Stimulated activated CD8-positive, alpha-beta memory T cell treated with anti-CD3 and anti-CD28 coated beads, Interleukin-2, amount 100 ng/mL, for 1 hour (primary cell): ENCODE results near the gene IRX1.

Source experiments
- DNase-seq, 2 donors: peaks; one replicate each; pipeline ENCODE4 v3.0.0-alpha.2; 2020; ENCODE audit warnings: low read depth in 2 of 2

IRX1 gene

DNA sequence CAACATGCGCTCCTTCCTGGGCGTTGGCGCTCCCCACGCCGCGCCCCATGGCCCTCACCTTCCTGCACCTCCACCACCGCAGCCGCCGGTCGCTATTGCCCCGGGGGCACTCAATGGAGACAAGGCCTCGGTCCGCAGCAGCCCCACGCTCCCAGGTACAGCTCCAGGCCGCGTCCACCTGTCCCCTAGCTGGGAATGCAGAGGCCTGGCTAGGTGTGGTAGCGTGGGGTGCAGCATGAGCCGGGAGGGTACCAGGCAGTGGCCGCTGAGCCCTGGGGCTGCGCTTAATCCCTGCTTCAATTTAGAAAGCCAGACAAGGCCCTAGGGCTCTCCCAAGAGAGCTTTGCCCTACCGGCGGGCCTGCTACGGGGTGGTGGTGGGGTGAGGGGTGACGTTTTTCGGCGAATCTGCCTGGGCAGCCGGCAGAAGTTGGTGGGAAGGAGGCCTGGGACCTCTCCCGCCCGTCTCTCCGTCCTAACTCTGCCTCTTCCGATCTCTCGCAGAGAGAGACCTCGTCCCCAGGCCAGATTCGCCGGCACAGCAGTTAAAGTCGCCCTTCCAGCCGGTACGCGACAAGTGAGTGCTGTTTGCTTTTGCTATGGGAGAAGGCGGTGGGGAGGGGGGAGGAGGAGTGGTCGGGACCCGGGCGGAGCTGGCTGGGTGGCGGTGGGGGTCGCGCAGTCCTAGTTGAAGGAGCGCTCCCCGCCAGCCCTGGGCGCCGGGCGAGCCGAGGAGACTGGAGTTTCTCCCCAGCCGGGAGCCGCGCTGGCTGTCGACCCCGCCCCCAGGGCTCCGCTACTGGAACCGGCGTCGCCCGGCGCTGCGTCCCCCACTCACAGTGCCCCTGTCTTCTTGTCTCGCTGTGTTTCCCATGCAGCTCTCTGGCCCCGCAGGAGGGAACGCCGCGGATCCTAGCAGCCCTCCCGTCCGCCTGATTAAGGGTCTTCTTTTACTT is 4.8 kb downstream of the IRX1 start:
- DNase-seq: no peak

- DNase-seq: no peak
These were observed 5.6 kb downstream of the IRX1 start for GRCh38 chr5:3601061-3601710.

- DNase-seq: no peak
These were observed 6.5 kb downstream of the IRX1 start for GRCh38 chr5:3601911-3602782.

DNA sequence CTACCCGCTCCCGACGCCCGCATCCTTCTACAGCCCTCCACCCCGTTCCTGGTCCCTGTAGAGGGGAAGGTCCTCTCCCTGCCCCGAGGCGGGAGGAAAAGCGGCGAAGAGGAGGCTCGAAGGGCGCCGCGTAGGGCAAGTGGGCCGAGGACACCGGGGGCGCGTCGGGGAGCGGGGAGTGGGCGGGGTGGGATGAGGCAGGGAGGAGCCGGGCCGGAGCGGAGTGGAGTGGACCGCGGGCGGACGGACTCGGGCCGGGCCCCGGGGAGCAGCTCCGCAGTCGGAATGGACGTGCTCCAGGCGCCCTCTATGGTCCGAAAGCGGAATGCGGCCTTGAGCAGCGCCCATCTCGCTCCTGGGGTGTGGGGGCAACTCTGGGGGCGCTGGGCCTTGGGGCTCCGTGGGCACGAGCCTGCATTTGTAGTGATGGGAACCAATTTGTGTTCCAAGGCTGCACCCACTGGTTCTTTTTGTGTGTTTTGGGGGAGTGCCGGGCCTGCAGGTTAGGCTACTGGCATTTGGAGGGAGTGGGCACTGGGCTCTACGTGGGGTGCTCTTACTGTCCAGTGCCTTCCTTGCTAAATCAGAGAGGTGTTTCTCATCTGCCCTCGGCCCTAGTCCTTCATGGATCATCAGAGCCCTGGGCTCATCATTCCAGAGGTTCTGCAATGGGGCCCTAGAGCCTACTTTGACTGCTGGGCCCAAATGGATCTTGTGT is 7.3 kb downstream of the IRX1 start:
- DNase-seq: no peak

GRCh38 chr5:3604501-3604900 is 8.9 kb downstream of the IRX1 start:
- no peak for DNase-seq

DNA sequence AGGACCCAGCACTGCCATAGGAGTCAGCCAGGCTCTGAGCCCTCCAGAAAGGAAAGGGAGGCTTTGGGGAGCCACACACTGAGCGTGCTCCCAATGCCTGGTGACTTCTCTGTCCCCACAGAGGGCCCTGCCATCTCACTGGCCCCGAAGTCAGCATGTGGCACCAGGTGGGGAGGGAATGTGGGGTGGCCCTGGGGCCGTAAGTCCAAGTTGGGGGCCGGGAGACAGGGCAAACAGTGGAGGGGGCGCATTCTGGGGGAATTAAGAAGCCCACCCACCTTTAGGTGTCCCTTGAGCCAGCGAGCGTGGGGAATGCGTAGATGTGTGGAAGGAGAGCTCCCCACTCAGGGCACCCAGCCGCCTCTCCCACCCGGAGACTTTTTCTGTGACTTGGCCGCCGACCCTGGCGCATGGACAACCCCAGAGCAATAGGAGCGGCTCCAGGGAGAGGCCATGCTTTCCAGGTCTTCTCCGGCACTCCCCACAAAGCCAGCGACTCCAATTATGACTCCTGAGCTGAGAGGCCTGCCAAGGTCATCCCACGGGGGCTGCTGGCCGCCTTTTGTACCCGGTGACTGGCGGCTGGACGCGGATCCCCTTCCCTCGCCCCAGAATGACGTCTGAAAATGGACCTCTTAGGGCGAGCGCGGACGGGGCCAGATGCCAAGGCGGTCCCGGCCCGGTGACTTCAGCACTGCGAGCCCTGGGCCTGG is 9.8 kb downstream of the IRX1 start:
- no peak for DNase-seq

DNA sequence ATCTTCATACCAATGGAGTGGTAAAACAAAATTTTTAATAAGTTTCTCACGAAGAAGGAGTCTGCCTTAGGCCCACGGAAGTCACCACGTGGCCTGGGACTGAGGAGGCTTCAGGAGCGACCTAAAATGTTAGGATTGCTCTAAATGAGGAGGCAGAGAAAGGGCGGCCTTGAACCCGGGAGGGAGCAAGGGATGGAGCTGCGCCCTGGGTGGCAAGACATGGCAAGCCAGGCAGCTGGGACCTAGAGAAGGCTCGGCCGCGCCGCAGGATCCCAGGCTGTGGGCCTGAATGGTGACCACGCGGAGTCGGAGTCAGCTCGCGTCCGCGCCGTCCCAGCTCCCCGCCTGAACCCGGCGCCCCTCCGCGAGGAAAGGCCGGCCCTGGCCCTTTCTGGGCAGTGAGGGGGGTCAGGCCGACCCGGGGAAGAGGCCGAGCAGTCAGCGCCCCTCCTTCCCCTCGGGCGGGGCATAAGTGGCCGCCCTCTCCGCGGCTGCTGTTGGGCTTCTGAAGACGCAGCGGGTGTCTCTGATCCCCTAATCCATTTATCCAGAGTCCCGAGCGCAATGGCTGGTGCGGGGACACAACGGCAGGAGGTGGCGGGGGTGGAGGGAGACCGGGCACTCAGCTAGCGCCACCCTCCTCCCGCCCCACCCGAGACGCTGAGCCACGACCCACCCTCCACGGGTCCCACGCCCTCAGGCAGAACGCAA is 10.6 kb downstream of the IRX1 start:
- DNase-seq: no peak

- no peak for DNase-seq
These were observed 12.0 kb downstream of the IRX1 start for GRCh38 chr5:3607541-3608181.

DNA sequence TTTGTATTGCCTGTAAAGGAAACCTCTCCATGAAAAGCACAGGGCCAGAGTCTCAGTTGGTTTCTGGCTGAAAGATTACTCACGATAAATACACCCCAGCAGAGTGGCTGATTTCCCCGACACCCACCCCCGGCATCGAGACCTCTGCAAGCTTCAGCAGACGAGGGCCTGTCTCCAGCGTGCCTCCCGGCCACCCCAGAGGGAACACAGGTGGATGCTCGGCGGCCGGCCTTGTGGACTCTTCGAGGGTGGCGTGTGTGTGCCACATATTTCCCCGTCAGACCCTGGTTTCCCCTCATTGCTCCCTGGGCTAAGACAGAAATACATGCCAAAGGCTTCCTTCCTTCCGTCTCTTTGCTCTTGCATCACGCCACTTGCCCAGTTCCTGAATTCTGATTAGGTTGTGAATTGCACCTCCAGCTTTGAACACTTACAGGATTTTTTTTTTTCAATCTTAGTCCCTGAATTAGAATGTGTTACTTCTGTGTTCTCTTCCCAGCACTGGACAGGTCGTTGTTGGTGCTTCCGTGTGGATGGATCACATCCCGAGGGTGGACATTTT is 13.6 kb downstream of the IRX1 start:
- no peak for DNase-seq

DNA sequence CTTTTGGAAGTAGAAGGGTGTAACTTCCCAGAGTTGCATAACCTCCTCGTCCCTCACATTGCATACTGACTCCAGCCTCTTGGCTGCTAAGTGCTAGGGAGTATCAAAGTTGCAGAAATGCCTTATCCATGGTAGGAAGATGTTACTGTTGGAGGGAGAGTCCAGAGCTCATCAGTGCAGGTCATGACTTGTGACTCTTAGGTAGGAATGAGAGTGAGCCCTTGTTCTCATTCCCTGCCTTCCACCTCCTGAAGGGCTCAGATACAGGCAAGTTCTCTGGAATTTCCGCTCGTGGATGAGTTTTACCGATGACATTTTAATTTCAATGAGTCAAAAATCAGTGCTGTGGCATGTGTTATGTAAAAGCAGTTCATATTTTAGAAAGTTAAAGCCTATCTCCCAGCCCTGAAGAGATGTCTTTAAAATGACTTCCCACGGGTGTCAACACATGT is 17.0 kb downstream of the IRX1 start:
- DNase-seq: no peak

- no peak for DNase-seq
These were observed 18.1 kb downstream of the IRX1 start for GRCh38 chr5:3613726-3614125.

GRCh38 chr5:3615217-3615616 is 19.6 kb downstream of the IRX1 start:
- DNase-seq: no peak

- DNase-seq: no peak
These were observed 20.2 kb downstream of the IRX1 start for GRCh38 chr5:3615829-3616228.

DNA sequence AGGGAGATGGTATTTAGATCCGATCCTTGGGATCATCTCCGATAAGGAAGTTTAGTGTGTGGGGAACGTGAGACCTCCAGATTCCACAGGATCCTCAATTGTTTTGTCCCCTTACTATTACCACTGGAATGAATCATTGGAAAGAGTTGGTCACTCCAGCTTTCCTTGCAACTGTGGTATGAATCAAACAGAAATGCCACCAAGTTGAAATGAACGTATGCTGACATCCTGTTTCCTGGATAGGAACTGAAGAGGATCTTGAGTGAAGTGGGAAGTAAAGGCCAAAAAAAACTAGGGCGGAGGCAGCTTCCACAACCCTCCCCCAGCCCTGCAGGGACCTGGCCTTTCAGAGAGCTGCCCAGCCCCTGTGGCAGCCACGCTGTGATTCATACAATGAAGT is 23.9 kb downstream of the IRX1 start:
- DNase-seq: no peak

- DNase-seq: no peak
These were observed 27.3 kb downstream of the IRX1 start for GRCh38 chr5:3622961-3623360.

DNA sequence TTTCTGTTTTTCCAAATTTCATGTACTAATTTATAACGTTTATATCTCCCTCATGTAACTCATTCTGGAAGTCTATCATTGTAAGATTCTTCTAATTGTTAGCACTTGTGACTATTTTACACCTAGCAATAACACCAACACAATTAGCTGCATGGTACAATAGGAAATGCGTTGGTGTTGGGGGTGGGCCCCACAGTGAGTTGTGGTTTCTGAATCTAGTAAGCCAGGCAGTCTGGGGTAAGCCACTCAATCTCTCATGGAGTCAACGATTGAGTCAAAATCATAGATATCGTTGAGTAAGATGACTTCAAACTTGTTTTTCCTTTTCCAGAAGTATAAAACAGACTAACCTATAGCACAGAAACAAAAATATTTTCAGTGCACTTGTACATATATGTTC is 30.0 kb downstream of the IRX1 start:
- DNase-seq: no peak

DNA sequence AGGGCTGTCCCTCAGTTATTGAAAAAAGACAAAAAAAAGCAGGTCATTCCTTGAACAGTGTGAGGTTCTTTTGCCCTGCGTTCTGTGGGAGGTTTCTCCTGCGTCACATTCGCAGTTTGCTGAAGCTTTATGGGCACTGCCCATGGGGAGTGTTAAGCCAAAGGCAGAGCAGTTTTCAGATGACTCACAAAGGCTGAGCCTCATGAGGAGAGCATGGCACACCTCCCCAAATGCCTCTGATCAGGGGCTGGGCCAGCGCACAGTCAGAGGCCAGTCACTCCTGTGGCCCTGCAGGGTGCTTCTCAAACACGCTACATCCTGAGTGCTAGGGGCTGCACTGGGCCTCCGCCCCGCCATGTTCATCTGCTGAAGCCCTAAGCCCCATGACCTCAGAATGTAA is 38.4 kb downstream of the IRX1 start:
- DNase-seq: no peak

DNA sequence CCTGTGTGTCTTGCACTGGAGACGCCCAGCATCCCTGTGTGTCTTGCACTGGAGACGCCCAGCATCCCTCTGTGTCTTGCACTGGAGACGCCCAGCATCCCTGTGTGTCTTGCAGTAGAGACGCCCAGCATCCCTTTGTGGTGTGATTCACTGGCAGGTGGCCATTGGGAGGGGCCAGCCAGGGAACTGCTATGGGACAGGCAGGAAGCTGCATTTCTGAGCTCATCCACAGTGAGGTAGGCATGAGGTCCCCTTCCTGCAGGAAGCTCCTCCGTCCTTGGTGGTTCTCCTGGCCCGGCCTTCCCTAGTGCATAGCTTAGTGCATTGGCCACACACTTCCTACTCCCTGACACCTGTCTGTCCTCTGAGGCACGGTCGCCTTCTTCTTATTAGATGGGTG is 43.5 kb downstream of the IRX1 start:
- DNase-seq: no peak

- DNase-seq: no peak
These were observed 46.6 kb downstream of the IRX1 start for GRCh38 chr5:3642231-3642630.
